Heart left ventricle (tissue), 13 donors: ENCODE results near the gene DIDO1.

Source experiments
- POLR2A ChIP-seq, 2 donors: fragments of 450-650 bp; IDR thresholded peaks; one replicate each; pipeline ENCODE4 v1.6.1; 2017; ENCODE audit warnings: antibody characterized with exemption in 2 of 2, mild to moderate bottlenecking in 2 of 2, moderate library complexity in 2 of 2
- TF ChIP-seq, protein P1 (sequence below), 12 donors: fragments of 200-600 bp; sonication (generic) in 4 of 12; IDR thresholded peaks; one replicate each; pipeline versions ENCODE4 v1.5.0 to v1.8.0; 2018 to 2022; ENCODE audit warnings: antibody characterized with exemption in 12 of 12, mild to moderate bottlenecking in 5 of 12
- donor health status: ischemic (EF 13 %, LVEDD 7.1; RV severe dilation, severe dysfunction).
- donor health status: DM: no; HTN: yes; CAD: no.
- donor health status: DM: no; HTN: no; CAD: no.
- donor health status: ischemic (EF 25% LVEDD 6.9; RV normal size, moderate dysfunction).
- donor health status: ischemic (EF 25% LVEDD 5.7; RV mildly dilated, moderate dysfunction).
- donor health status: ischemic (EF 35%, LVEDD 5.7; RV mildly dilated, moderate dysfunction).
- donor health status: nonischemic (EF 11% LVEDD 7.7; RV severe dilation, severe dysfunction).
- donor health status: DM: yes; HTN: yes; CAD: no.
- donor health status: PGD.
- donor health status: ischemic (EF 29% LVEDD 5.4; RV normal size, mild dysfunction).
- donor health status: nonischemic (EF 23%, LVEDD 6.1; RV moderate dilation, normal function).

DNA sequence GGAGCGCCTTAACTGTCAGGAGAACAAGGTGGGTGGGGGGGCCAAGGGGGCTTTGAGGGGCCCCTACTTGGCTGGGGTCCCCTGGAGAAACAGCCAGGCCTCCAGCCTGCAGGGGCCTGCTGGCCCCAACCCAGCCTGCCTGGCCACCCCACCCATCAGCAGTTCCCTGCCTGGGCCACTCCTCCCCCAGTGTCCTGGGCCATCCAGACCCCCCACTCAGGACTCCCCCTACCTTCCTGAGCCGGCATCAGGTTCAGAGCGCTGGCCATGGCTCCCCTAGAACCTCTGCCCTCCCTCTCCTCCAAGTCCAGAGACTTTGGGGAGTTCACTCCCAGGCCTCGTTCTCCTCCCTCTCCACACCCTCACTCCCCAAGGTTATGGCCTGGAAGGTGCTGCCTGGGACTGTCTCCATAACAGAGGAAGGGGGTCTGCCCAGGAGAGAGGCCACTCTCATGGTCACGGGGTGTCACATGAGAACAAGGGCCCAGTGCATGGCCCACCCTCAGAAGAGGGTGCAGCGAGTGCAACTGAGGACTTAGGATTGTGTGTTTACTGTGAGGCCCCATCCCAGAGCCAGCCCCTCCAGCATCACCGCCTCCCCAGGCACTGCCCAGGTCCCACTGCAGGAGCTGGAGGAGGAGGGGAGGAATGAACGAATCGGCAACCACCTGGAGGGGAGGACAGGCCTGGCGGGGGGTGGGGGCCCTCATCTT lies 32.2 kb upstream of the DIDO1 start:
- no peak for TF ChIP-seq POLR2A (IDR thresholded peaks at IDR 0.05)
- TF ChIP-seq, protein P1, sequence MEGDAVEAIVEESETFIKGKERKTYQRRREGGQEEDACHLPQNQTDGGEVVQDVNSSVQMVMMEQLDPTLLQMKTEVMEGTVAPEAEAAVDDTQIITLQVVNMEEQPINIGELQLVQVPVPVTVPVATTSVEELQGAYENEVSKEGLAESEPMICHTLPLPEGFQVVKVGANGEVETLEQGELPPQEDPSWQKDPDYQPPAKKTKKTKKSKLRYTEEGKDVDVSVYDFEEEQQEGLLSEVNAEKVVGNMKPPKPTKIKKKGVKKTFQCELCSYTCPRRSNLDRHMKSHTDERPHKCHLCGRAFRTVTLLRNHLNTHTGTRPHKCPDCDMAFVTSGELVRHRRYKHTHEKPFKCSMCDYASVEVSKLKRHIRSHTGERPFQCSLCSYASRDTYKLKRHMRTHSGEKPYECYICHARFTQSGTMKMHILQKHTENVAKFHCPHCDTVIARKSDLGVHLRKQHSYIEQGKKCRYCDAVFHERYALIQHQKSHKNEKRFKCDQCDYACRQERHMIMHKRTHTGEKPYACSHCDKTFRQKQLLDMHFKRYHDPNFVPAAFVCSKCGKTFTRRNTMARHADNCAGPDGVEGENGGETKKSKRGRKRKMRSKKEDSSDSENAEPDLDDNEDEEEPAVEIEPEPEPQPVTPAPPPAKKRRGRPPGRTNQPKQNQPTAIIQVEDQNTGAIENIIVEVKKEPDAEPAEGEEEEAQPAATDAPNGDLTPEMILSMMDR (IDR thresholded peaks at IDR 0.05), result no peak
